GM12878 (cell line): ENCODE results near the gene RASGRP2. TPM values are rescaled to one million over a fixed set of nuclear protein-coding genes. Genes with fewer than 3 reads are reported as not detected.

Source experiments
- BRCA1 ChIP-seq: IDR thresholded peaks from 2 replicates; pipeline ENCODE4 v1.6.1; 2011; ENCODE audit warnings: low read depth, low read length, improper control_type of control experiment
- ETV6 ChIP-seq, 2 experiments: fragments of 450-650 bp in 1 of 2; IDR thresholded peaks in 1 of 2; conservative IDR thresholded peaks in 1 of 2; 2 replicates each; pipeline ENCODE4 v1.6.1; 2014; ENCODE audit warnings: antibody characterized with exemption in 1 of 2, borderline replicate concordance in 1 of 2, low read depth in 1 of 2, mild to moderate bottlenecking in 1 of 2, moderate library complexity in 1 of 2
- MYC ChIP-seq: IDR thresholded peaks from 2 replicates; pipeline ENCODE4 v1.6.1; 2011; ENCODE audit warnings: mild to moderate bottlenecking, low read length, moderate library complexity, inconsistent platforms; ENCODE audit not compliant: insufficient read depth, insufficient replicate concordance, insufficient read length, severe bottlenecking
- NR2C1 ChIP-seq: fragments of 450-650 bp; IDR thresholded peaks from 2 replicates; pipeline ENCODE4 v1.6.1; 2017; ENCODE audit warnings: antibody characterized with exemption, mild to moderate bottlenecking, moderate library complexity
- NR2F1 ChIP-seq: fragments of 450-650 bp; conservative IDR thresholded peaks from 2 replicates; pipeline ENCODE4 v1.6.1; 2017; ENCODE audit warnings: mild to moderate bottlenecking
- ZNF24 ChIP-seq: fragments of 450-650 bp; IDR thresholded peaks from 2 replicates; pipeline ENCODE4 v1.6.1; 2017; ENCODE audit warnings: antibody characterized with exemption, mild to moderate bottlenecking
- polyA plus RNA-seq, 11 experiments: library from polyadenylated mRNA; depleted of rRNA in 4 of 11; unstranded in 6 of 11; stranded (reverse) in 5 of 11; fragments of >200 nt; fragmentation: Nextera tagmentation in 4 of 11; fragmentation: Illumina TruSeq in 1 of 11; extraction: Ambion mirVana in 4 of 11; extraction: Trizol in 1 of 11; gene quantifications; 1 replicate in 1 of 11; 2 replicates in 10 of 11; pipeline versions ENCODE4 v1.2.1 to v1.2.3, GENCODE V29; 2011 to 2016; ENCODE audit warnings: inconsistent platforms in 2 of 11, missing spikeins in 2 of 11, low read depth in 1 of 11
- total RNA-seq, 4 experiments: library from RNA; depleted of rRNA in 3 of 4; stranded (reverse); fragments of >200 nt in 3 of 4; fragmentation: Illumina TruSeq in 1 of 4; extraction: Trizol in 1 of 4; gene quantifications; 2 replicates each; pipeline versions ENCODE4 v1.2.1 to v1.2.3, GENCODE V29; 2013 to 2021
- TF ChIP-seq, protein P1 (sequence below): IDR thresholded peaks from 2 replicates; pipeline ENCODE4 v1.6.1; 2012; ENCODE audit warnings: mild to moderate bottlenecking, low read depth, low read length
- TF ChIP-seq, protein P2 (sequence below), 3 experiments: IDR thresholded peaks in 2 of 3; conservative IDR thresholded peaks in 1 of 3; 2 replicates each; pipeline ENCODE4 v1.5.1; 2011; ENCODE audit warnings: low read depth in 3 of 3, low read length in 3 of 3, mild to moderate bottlenecking in 3 of 3, control low read depth in 2 of 3, moderate library complexity in 2 of 3, inconsistent platforms in 1 of 3, mixed read lengths in 1 of 3; ENCODE audit not compliant: control insufficient read depth in 2 of 3, insufficient read depth in 1 of 3; ENCODE audit errors: extremely low read depth in 1 of 3

Gene RASGRP2
- total and polyA plus RNA-seq, 10 of the 15 experiments (the other 5 are each of a cell fraction or from before 2014, with no cell fraction given): 0.26 to 9.0 (median 5.4) TPM

DNA sequence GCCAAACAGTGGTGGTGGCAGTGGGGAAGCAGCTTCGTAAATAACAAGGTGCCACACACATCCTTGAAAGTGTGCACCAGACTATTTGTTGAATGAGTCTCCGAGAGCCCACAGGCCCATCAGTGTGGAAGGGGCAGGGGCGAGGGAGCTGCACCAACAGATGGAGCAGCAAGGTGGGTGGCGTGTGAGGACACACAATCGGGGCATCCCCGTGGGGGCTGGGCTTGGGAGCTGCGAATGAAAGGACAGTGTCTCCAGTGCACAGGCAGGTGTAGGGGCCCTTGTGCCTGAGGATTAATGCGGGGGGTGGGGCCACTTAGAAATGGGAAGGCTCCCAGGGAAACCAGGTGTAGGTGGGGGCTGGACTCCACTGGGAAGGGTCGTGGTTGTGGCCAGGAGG is 23.8 kb downstream of the RASGRP2 start (continued):
- TF ChIP-seq, protein P1, sequence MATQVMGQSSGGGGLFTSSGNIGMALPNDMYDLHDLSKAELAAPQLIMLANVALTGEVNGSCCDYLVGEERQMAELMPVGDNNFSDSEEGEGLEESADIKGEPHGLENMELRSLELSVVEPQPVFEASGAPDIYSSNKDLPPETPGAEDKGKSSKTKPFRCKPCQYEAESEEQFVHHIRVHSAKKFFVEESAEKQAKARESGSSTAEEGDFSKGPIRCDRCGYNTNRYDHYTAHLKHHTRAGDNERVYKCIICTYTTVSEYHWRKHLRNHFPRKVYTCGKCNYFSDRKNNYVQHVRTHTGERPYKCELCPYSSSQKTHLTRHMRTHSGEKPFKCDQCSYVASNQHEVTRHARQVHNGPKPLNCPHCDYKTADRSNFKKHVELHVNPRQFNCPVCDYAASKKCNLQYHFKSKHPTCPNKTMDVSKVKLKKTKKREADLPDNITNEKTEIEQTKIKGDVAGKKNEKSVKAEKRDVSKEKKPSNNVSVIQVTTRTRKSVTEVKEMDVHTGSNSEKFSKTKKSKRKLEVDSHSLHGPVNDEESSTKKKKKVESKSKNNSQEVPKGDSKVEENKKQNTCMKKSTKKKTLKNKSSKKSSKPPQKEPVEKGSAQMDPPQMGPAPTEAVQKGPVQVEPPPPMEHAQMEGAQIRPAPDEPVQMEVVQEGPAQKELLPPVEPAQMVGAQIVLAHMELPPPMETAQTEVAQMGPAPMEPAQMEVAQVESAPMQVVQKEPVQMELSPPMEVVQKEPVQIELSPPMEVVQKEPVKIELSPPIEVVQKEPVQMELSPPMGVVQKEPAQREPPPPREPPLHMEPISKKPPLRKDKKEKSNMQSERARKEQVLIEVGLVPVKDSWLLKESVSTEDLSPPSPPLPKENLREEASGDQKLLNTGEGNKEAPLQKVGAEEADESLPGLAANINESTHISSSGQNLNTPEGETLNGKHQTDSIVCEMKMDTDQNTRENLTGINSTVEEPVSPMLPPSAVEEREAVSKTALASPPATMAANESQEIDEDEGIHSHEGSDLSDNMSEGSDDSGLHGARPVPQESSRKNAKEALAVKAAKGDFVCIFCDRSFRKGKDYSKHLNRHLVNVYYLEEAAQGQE: no peak
- TF ChIP-seq, protein P2, sequence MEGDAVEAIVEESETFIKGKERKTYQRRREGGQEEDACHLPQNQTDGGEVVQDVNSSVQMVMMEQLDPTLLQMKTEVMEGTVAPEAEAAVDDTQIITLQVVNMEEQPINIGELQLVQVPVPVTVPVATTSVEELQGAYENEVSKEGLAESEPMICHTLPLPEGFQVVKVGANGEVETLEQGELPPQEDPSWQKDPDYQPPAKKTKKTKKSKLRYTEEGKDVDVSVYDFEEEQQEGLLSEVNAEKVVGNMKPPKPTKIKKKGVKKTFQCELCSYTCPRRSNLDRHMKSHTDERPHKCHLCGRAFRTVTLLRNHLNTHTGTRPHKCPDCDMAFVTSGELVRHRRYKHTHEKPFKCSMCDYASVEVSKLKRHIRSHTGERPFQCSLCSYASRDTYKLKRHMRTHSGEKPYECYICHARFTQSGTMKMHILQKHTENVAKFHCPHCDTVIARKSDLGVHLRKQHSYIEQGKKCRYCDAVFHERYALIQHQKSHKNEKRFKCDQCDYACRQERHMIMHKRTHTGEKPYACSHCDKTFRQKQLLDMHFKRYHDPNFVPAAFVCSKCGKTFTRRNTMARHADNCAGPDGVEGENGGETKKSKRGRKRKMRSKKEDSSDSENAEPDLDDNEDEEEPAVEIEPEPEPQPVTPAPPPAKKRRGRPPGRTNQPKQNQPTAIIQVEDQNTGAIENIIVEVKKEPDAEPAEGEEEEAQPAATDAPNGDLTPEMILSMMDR (IDR thresholded peaks at IDR 0.05 in 2 of 3, conservative IDR thresholded peaks at IDR 0.05 in 1 of 3; ENCODE audit: control insufficient read depth in 2 of 3, extremely low read depth in 1 of 3, insufficient read depth in 1 of 3, low read depth in 3 of 3, low read length in 3 of 3): no peak
- TF ChIP-seq NR2F1 (no peak), BRCA1 (no peak), NR2C1 (no peak), ZNF24 (no peak), MYC (no peak), ETV6 (conservative IDR thresholded peaks at IDR 0.05 in 1 of 2, IDR thresholded peaks at IDR 0.05 in 1 of 2; ENCODE audit: borderline replicate concordance in 1 of 2, low read depth in 1 of 2) (no peak)
